Activated naive CD4-positive, alpha-beta T cell treated with anti-CD3 and anti-CD28 coated beads, Interleukin-2, amount 50 U/mL, for 16 hours (primary cell): Measurements from ENCODE around the gene KANK4.

Experiments
- DNase-seq: peaks from one replicate; pipeline ENCODE4 v3.0.0-alpha.2; 2020

KANK4 gene

GRCh38 chr1:62304515-62304914 is 14.7 kb downstream of the KANK4 start:
- DNase-seq, result no peak

DNA sequence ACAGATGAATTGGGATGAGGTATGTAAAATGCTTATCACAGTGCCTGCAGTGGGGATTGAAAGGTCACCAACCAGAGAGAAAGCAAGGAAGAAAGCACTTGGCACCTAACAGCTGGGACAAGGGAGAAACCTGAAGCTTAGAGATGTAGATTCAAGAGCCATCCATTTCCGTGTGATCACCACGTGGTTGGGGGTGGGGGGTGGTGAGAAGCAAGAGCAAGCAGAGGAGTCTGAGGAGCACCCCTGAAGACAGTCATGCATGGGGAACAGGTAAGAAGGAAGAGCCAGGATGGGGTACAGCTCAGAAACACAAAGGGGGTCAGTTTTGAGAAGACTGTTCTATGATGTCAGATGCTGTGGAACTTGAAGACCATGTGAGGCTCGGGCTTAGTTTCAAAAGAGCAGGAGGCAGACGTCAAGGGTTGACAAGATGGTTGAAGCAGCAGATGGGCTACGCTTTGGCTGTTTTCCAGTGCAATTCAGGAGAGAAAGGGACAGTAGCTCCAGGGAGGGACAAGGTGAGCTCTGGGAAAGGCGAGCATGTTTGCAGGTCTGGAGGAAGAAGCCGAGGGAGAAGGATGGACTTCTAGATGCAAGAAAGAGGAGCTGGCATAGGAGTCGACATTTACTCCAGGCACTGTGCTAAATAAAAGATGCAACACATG is 17.4 kb downstream of the KANK4 start:
- no peak for DNase-seq

DNA sequence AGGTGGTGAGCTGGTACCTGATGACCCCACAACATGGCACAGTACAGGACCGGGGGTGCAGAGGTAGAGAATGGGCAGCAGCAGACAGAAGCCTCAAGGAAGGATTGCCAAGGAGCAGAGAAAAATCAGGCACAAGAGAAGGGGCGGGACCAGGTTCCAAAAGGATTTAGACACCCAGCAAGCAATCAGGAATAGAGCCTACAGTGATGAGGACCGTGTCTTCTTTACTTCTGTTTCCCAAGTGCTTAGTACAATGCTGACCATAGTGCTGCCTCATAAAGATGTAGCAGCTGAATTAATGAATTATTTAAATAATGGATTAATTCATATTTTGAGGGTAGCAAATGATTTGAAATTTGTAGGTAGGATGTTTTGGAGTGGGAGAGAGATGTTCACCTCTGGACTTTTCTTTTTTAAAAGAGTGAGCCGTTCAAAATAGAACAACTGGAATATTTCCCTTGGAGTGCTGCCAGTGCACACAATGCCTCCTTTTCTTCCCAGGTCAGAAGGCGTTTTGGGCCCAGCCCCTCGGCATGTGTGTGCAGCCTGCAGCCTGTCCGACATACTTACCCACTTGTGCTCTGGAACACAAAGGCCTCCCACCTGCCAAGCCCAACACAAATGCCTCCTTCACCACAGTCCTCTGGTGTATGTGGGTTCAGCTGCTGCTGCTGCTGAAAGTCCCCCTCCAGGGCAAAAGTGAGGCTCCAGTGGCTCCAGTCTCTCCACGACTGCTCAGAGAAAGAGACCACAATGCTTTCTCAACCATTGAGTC is 19.6 kb downstream of the KANK4 start:
- no peak for DNase-seq

- no peak for DNase-seq
Measured at GRCh38 chr1:62295921-62296491, 23.2 kb downstream of the KANK4 start.

GRCh38 chr1:62294261-62294660 is 25.0 kb downstream of the KANK4 start:
- no peak for DNase-seq

GRCh38 chr1:62288662-62289061 is 30.6 kb downstream of the KANK4 start:
- DNase-seq, result no peak

- no peak for DNase-seq
Measured at GRCh38 chr1:62288224-62288623, 31.0 kb downstream of the KANK4 start.

DNA sequence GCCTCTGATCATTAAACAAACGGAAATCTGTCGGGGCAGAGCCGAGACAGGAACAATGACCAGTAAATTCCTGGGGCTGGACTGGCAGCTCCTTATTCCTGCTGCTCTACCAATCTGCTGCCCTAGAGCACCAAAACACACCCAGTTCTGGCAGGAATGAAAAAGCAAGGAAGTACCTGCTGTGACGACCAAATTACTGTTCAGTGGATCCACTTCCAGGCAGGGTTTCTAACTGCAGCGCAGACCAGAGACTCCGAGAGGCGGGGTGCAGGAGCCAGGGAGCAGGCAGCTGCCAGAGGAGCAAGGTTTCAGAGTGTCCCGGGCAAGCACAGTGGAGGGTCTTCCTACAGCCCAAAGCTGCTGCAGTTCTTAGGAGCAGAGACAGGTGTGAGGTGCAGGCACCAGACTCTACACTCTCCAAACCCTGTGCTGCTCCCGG is 32.4 kb downstream of the KANK4 start:
- no peak for DNase-seq

DNA sequence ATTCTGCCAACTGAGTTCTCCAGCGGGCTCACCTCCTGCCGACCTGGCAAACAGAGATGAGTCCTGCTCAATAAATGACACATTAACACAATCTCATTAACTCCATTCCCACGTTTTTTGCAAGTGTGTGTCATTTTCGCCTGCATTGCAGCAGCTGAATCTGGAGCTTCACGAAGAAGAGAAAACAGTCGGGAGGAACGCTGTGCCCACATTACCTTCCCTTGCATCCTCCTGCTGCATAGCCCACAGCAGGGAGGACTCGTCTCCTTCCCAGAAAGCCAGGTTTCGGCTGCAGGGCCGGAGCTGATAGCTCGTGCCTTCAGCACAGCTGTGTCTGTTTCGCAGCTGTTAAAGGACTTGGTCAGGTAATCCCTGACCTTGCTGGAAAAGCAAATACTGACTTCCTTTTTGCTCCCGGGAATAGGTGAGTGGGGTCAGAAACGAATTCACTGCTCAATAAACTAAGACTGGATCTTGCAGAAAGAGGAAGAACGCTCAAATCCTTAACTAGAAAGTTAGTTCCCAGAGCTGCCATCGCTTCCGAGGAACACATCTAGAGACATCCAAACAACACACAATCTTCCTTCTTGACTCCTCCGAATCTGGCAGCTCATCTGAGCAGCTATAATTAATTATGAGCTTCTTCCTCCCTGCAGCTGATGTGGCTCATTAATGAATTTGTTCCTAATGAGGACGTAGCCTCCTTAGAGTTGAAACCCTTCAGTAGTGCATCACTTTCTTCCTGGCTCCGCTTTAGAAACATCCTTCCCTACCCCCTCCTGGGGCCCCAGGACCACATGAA is 33.0 kb downstream of the KANK4 start:
- DNase-seq, result no peak

DNA sequence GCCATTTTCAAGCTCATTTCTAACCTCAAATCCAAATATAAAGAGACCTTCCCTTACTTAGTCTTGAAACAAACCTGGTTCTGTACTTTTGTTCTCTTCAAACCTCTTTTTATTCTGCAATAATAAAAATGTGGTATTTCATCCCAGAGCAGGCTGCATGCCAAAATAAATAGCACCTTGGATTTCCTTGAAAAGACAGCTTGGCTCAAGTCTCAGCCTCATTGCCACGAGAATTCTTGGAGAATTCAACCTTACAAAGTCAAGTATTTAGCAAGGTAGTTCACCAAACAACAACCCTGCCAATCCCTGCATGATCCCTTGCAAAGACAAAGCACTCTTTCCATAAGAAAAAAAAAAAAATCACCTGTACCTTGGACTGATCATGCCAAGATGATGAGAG is 33.8 kb downstream of the KANK4 start:
- DNase-seq, result no peak

DNA sequence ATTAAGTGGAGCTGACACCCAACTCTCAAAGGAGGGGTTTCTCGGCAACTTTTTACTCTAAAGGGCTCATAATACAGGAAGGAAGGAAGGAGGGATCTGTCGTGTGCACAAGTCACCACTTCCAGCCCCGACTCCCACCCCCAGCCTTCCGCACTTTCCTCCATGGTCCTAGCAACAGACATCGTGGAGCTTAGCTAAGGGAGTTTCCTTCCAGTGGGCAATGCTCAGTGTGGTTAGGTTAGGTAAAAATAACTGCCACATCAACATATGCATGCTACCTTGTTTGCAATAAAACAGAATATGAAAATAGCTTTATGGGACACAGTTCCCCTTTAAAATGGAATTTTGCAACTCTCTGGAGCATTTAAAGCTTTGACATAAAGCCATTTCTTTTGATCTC is 35.2 kb downstream of the KANK4 start:
- DNase-seq, result no peak

- DNase-seq, result no peak
Measured at GRCh38 chr1:62282909-62283755, 36.1 kb downstream of the KANK4 start.

DNA sequence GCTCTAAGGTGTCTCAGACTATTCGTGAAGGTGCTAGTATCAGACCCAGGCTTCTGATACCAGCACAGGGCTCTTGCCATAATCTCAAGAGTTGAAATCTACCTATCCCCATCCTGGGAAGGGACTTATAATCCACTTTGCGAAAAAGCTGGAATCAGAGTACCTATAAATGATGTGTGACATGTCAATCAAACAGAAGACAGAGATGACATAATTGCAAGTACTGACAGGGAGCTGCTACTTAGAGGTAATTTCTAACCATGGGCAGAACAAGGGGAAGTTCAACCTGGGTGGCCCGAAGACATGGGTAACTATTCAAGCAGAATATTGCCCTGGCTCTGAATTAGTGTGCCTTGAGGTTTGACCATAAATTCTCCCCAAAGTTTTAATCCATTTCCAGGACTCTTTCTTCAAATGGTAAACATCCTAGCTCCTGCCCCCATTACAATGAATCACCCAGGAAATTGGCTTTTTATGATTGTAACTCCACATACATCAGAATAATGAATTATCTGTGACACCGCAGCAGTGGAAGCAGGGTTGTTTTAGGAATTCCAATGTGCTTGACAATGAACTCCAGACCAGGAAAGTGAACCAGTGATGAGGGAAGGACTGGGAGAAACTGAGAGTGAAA is 37.2 kb downstream of the KANK4 start:
- no peak for DNase-seq

DNA sequence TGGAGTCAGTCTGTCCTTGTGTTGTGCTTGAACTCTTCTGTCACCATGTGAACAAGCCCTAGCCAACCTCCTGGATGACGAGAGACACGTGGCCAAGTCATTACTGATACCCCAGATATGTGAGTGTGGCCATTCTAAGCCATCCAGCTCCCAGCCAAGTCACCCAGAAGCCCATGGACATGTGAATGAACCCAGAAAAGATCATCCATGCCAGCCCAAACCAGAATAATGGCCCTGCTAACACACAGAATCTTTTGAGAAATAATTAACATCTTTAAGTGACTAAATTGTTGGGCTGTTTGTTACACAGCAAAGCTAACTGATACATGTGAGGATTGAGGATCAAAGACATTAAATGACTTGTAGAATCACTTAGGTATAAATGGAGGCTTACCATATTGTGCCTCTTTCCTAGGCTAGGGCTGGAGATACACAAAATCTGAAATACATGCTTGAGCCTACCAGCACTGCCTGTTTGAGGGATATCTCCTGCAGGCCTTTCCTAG is 38.2 kb downstream of the KANK4 start:
- DNase-seq, result no peak

GRCh38 chr1:62280150-62280549 is 39.1 kb downstream of the KANK4 start:
- no peak for DNase-seq

- DNase-seq, result no peak
Measured at GRCh38 chr1:62276791-62277190, 42.4 kb downstream of the KANK4 start.

DNA sequence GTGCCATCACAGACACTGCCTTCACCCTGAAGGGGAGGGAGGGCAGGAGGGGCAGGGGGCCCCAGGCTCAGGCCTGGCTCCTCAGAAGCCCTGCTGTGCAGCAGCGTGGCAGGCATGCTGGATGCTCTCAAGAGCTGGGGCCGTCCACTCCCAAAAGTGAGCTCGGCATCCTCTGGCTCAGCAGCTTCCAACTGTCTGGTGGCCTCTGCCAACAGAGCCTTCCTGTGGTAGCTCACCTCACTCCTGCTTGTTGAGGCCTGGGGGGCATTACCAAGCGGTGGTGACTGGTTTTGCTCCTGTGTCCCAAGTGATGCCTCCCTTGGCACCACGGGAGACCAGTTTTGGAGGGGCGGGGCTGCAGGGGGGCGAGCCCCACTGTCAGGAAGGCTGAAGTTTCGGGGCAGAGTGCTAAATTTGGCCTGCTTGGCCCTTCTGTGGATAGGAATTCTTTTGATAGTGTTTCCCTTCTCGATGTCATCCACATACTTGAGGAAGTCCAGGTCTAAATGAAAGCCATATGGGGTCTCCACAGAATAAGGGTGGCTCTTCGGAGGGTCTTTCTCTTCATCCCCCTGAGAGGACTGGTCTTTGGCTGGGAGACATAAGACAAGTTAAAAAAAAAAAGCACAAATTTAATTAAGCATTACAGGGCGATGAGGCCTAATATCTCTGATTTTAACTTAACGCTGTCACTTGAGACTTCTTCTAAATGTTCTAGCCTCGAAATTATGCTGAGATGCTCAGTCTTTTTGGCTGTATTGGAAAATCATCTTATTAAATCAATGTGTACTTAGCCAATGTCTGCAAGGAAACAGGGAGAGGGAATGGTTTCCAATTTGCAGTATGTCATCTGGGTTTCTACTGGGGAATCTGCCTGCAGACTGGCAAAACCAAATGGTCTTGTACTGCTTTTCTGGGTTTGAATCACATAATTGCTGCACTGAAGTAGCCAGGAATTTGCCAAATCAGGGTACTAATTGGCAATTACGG is 44.4 kb downstream of the KANK4 start:
- DNase-seq, result no peak

DNA sequence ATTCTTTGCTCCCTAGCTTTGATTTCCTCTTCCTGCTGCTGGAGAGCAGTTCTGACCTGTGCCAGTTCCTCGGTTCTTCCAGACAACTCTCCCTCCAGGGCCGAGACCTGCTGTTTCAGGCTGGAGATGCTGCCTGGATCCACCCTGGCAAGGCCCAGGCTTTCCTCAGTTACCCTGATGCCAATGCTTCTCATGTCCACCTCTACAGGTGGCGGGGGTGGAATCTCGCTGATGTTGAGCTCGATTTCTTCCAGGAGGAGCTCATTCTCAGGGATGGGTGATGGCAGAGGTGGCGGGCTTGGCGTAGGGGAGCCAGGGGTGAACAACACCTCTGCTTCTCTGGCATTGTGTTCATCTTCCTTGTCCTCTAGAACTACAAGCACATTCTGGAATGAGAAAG is 45.3 kb downstream of the KANK4 start:
- no peak for DNase-seq

DNA sequence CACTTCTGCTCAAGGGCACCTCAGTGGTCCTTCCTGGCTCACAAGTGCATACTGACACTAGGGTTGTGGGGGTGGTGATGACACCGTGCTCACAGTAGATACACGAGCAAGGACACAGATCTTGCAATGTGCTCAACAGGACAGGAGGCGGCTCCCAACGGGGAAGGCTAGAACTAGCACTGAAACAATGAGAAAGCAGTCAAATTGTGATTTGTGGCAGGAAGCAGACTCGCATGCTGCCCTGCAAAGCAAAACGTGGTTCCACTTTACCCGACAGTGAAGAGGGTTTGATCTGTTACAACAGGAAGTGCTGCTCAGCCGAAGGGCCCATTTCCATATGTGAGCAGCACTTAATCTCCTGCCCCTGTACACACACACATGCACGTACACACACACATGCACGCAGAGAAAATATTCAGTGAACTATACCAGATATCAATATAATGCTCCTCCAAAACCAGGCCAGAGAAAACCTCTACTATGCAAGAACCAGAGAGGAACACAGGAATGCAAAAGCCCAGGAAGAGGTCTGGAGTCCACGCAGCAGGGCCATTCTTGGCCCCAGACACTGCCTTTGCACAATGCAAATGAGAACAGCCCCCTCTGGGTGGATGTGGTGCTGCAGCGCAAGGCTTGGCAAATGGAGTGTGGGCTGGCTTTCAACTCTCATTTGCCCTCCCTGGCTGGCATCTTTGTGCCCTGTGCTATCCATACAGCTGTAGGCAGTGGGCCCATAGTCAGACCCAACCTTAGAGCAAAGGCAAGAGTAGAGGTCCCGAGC is 47.1 kb downstream of the KANK4 start:
- peak; percentile 41 for DNase-seq

GRCh38 chr1:62271134-62271533 is 48.1 kb downstream of the KANK4 start:
- DNase-seq, result no peak
